ENCODE data around the gene SEL1L3.

GRCh38 chr4:25905371-25905770, 42.6 kb upstream of the SEL1L3 start:
- TF ChIP-seq CTCF (IDR thresholded peaks at IDR 0.05; ENCODE audit: insufficient read depth, low read depth, low read length) (no peak), EZH2 (IDR thresholded peaks at IDR 0.05; ENCODE audit: insufficient read depth, low read length) (no peak)

All from astrocyte (in vitro differentiated cells and primary cell).